OCI-LY1 (cell line): ENCODE results near the gene HPSE2.

Source experiments
- H2AFZ ChIP-seq: fragments of 200-600 bp; sonication (generic), shearing (Covaris generic); 2 replicates; pipeline ENCODE4 v1.6.0; 2014; ENCODE audit warnings: antibody characterized with exemption, mild to moderate bottlenecking, low read length
- H3F3A ChIP-seq: fragments of 200-600 bp; sonication (generic), shearing (Covaris generic); 2 replicates; pipeline ENCODE4 v1.6.0; 2014; ENCODE audit warnings: mild to moderate bottlenecking, antibody characterized with exemption, low read length, moderate library complexity; ENCODE audit not compliant: insufficient read depth
- H3K27ac ChIP-seq: fragments of 200-600 bp; sonication (generic); 2 replicates; pipeline ENCODE4 v1.5.1; 2014; ENCODE audit warnings: low read length, mixed run types, mild to moderate bottlenecking, low read depth; ENCODE audit not compliant: poor library complexity, severe bottlenecking
- H3K27me3 ChIP-seq: fragments of 200-600 bp; sonication (generic); 2 replicates; pipeline ENCODE4 v1.6.0; 2014; ENCODE audit warnings: antibody characterized with exemption, mild to moderate bottlenecking, low read length, moderate library complexity; ENCODE audit not compliant: insufficient read depth
- H3K36me3 ChIP-seq: fragments of 200-600 bp; sonication (generic); 2 replicates; pipeline ENCODE4 v1.6.1; 2014; ENCODE audit warnings: mild to moderate bottlenecking, antibody characterized with exemption, low read length, moderate library complexity, mixed read lengths; ENCODE audit not compliant: insufficient read depth
- H3K4me1 ChIP-seq: fragments of 200-600 bp; sonication (generic); 2 replicates; pipeline ENCODE4 v1.5.1; 2014; ENCODE audit warnings: mild to moderate bottlenecking, low read length, moderate library complexity; ENCODE audit not compliant: insufficient read depth, severe bottlenecking
- H3K4me2 ChIP-seq: fragments of 200-600 bp; sonication (generic), shearing (Covaris generic); 2 replicates; pipeline ENCODE4 v1.6.1; 2014; ENCODE audit warnings: low read length
- H3K4me3 ChIP-seq: fragments of 200-600 bp; sonication (generic); 2 replicates; pipeline ENCODE4 v1.5.1; 2014; ENCODE audit warnings: low read length, low read depth, mild to moderate bottlenecking, mixed read lengths; ENCODE audit not compliant: poor library complexity, severe bottlenecking
- H3K79me2 ChIP-seq: fragments of 200-600 bp; shearing (Covaris generic); 2 replicates; pipeline ENCODE4 v1.6.1; 2016; ENCODE audit warnings: mixed run types, low read length, mixed read lengths; ENCODE audit not compliant: insufficient read depth
- H3K9ac ChIP-seq: fragments of 200-600 bp; sonication (generic), shearing (Covaris generic); 2 replicates; pipeline ENCODE4 v1.6.1; 2014; ENCODE audit warnings: mild to moderate bottlenecking, low read length, mixed read lengths
- H3K9me2 ChIP-seq: fragments of 200-600 bp; sonication (generic), shearing (Covaris generic); 2 replicates; pipeline ENCODE4 v1.6.1; 2014; ENCODE audit warnings: low read depth, mild to moderate bottlenecking, low read length, mixed read lengths
- H3K9me3 ChIP-seq: fragments of 200-600 bp; shearing (Covaris generic); 2 replicates; pipeline ENCODE4 v1.6.1; 2014; ENCODE audit warnings: low read length, mixed read lengths
- H4K20me1 ChIP-seq: fragments of 200-600 bp; sonication (generic), shearing (Covaris generic); 2 replicates; pipeline ENCODE4 v1.6.0; 2016; ENCODE audit warnings: mild to moderate bottlenecking, low read length; ENCODE audit not compliant: insufficient read depth
- EZH2 ChIP-seq: fragments of 200-600 bp; sonication (generic), shearing (Covaris generic); IDR thresholded peaks from 2 replicates; pipeline ENCODE4 v1.8.0; 2017; ENCODE audit warnings: borderline replicate concordance, mixed run types, mild to moderate bottlenecking, antibody characterized with exemption, low read length, moderate library complexity, mixed read lengths
- TF ChIP-seq, protein P1 (sequence below): fragments of 200-600 bp; sonication (generic), shearing (Covaris generic); IDR thresholded peaks from 2 replicates; pipeline ENCODE4 v1.5.1; 2017; ENCODE audit warnings: mild to moderate bottlenecking, antibody characterized with exemption, low read length, moderate library complexity, mixed read lengths

Gene HPSE2

DNA sequence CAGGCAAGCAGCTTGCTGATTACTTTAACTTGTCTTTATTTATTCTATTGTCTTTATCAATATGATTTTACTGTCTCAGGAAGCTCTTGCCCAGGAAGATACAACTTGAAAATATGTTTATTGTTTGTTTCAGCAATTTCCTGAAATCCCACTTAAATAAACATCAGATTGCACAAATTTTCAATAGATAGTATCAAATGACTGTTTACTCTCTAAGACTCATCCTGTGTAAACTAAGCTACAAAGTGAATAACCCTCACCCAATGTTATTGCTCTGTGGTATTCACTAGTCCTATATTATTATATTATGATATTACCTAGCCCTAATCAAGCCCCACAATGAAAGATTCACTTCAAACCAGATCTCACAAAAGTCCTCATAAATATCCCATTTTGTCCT lies 658.5 kb downstream of the HPSE2 start:
- Histone ChIP-seq H3K9ac (no peak overlapping the region), H3K36me3 (no peaks in the 10 kb centered on the region), H3K27ac (no peak overlapping the region), H3K79me2 (no peaks in the 10 kb centered on the region), H3K4me1 (no peaks in the 10 kb centered on the region), H3K9me2 (no peaks in the 10 kb centered on the region), H4K20me1 (no peaks in the 10 kb centered on the region), H3K4me2 (no peak overlapping the region), H3K4me3 (no peak overlapping the region), H2AFZ (no peak overlapping the region), H3F3A (no peaks in the 10 kb centered on the region), H3K9me3 (no peaks in the 10 kb centered on the region), H3K27me3 (no peaks in the 10 kb centered on the region)
- TF ChIP-seq, protein P1, sequence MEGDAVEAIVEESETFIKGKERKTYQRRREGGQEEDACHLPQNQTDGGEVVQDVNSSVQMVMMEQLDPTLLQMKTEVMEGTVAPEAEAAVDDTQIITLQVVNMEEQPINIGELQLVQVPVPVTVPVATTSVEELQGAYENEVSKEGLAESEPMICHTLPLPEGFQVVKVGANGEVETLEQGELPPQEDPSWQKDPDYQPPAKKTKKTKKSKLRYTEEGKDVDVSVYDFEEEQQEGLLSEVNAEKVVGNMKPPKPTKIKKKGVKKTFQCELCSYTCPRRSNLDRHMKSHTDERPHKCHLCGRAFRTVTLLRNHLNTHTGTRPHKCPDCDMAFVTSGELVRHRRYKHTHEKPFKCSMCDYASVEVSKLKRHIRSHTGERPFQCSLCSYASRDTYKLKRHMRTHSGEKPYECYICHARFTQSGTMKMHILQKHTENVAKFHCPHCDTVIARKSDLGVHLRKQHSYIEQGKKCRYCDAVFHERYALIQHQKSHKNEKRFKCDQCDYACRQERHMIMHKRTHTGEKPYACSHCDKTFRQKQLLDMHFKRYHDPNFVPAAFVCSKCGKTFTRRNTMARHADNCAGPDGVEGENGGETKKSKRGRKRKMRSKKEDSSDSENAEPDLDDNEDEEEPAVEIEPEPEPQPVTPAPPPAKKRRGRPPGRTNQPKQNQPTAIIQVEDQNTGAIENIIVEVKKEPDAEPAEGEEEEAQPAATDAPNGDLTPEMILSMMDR, result no peak
- no peak for TF ChIP-seq EZH2

DNA sequence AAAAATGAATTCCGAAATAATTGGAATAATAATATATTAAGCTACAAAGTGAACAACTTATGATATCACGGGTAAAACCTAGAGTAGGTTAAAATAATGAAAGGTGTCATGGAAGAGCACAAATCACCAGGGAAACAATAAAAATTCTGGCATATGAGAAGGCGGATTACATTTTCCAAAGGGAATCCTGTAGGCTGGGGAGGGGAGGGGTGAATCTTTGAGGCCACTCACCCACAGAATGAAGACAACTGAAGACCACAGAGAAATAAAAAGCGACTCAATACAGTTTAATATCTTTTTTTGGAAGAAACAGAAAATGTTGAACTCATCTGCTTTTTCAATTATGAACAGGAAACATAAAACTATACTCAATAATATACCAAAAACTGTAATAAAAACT lies 659.6 kb downstream of the HPSE2 start:
- no peaks in the 10 kb centered on the region for H4K20me1 ChIP-seq
- H3K27ac ChIP-seq, result no peak overlapping the region
- no peaks in the 10 kb centered on the region for H3K4me1 ChIP-seq
- H3F3A ChIP-seq, result no peaks in the 10 kb centered on the region
- TF ChIP-seq EZH2, result no peak
- TF ChIP-seq, protein P1, result no peak
- H3K36me3 ChIP-seq, result no peaks in the 10 kb centered on the region
- H3K9ac ChIP-seq, result no peak overlapping the region
- no peak overlapping the region for H3K4me2 ChIP-seq
- no peaks in the 10 kb centered on the region for H3K9me2 ChIP-seq
- no peaks in the 10 kb centered on the region for H3K27me3 ChIP-seq
- H2AFZ ChIP-seq, result no peak overlapping the region
- H3K4me3 ChIP-seq, result no peak overlapping the region
- no peaks in the 10 kb centered on the region for H3K9me3 ChIP-seq
- no peaks in the 10 kb centered on the region for H3K79me2 ChIP-seq

DNA sequence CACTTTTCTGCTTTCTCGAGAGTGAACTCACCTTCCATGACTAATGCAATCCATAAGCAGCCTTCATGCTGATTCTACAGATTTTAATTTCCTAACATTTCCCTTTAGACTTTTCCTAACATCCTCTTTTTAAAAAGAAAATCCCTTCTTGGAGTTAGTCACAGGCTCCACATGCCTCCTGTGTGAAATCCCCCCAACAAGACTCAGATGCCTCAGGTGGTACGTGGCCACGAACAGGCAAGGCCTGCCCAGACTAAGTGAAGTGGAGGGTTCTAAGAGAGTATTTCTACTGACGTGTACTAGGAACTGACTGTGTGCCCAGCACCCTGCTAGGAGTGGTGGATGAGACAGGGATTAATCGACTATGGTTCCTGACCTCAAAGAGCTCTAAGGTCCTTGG lies 663.1 kb downstream of the HPSE2 start:
- H3K9me2 ChIP-seq, result no peaks in the 10 kb centered on the region
- H3K36me3 ChIP-seq, result no peaks in the 10 kb centered on the region
- no peak overlapping the region for H3K4me3 ChIP-seq
- no peaks in the 10 kb centered on the region for H4K20me1 ChIP-seq
- H2AFZ ChIP-seq, result no peak overlapping the region
- no peak overlapping the region for H3K9ac ChIP-seq
- H3K27me3 ChIP-seq, result no peaks in the 10 kb centered on the region
- no peaks in the 10 kb centered on the region for H3K79me2 ChIP-seq
- no peak overlapping the region for H3K27ac ChIP-seq
- H3K4me2 ChIP-seq, result no peak overlapping the region
- no peaks in the 10 kb centered on the region for H3K9me3 ChIP-seq
- no peaks in the 10 kb centered on the region for H3F3A ChIP-seq
- TF ChIP-seq, protein P1, result no peak
- no peak for TF ChIP-seq EZH2
- no peaks in the 10 kb centered on the region for H3K4me1 ChIP-seq
